Keratinocyte (primary cell): ENCODE measurements around the gene AHNAK2.

Experiments used
- CTCF ChIP-seq, 3 experiments: IDR thresholded peaks in 1 of 3; conservative IDR thresholded peaks in 1 of 3; optimal IDR thresholded peaks in 1 of 3; 2 replicates in 2 of 3; 3 replicates in 1 of 3; pipeline versions ENCODE3 to v1.5.1; 2011; ENCODE audit warnings: low read length in 3 of 3, mild to moderate bottlenecking in 3 of 3, moderate library complexity in 2 of 3, control low read depth in 1 of 3, inconsistent platforms in 1 of 3; ENCODE audit not compliant: insufficient read depth in 2 of 3; ENCODE audit errors: extremely low read depth in 1 of 3
- EZH2 ChIP-seq: IDR thresholded peaks from one replicate; pipeline ENCODE4 v1.6.1; 2012; ENCODE audit warnings: inconsistent platforms, mild to moderate bottlenecking, low read length, moderate library complexity

- TF ChIP-seq CTCF (optimal IDR thresholded peaks at IDR 0.05 in 1 of 3, IDR thresholded peaks at IDR 0.05 in 1 of 3, conservative IDR thresholded peaks at IDR 0.05 in 1 of 3; ENCODE audit: extremely low read depth in 1 of 3, insufficient read depth in 2 of 3, low read length in 3 of 3), result no peak
- TF ChIP-seq EZH2, result no peak
Measured at GRCh38 chr14:104913435-104913834, 64.7 kb downstream of the AHNAK2 start.
